WI38 (cell line): ENCODE results near the gene COMP.
"Not testable (repeated sequence)": the region's sequence is repeated elsewhere in the genome, so short reads cannot be mapped to it uniquely, and the experiment has no call there.

ENCODE experiments used
- H3K4me3 ChIP-seq: 2 replicates; pipeline ENCODE4 v1.5.1; 2011; ENCODE audit warnings: low read depth, mild to moderate bottlenecking, control low read depth, low read length
- CTCF ChIP-seq: IDR thresholded peaks from 2 replicates; pipeline ENCODE4 v1.5.1; 2012; ENCODE audit warnings: low read depth, mild to moderate bottlenecking, control low read depth, low read length

COMP gene

GRCh38 chr19:18735324-18735723, 55.8 kb downstream of the COMP start:
- H3K4me3 ChIP-seq: no peak overlapping the region
- no peak for TF ChIP-seq CTCF

GRCh38 chr19:18733762-18734332, 57.3 kb downstream of the COMP start:
- not testable (repeated sequence) for H3K4me3 ChIP-seq

- TF ChIP-seq CTCF: no peak
- no peak overlapping the region for H3K4me3 ChIP-seq
Observed at GRCh38 chr19:18733196-18733647, 57.9 kb downstream of the COMP start.
